Left ventricle myocardium superior (tissue), 1 donor: Measurements from ENCODE around the gene KAT2B. TPM values are rescaled to one million over a fixed set of nuclear protein-coding genes. Genes with fewer than 3 reads are reported as not detected.
A peak's percentile ranks its signal among the peaks of the same experiment; 100 is the strongest.

ENCODE experiments used
- ATAC-seq: fragments of 200-7000 bp; cut with Tn5 transposase; one replicate; pipeline ENCODE4 v1.9.1; 2020; ENCODE audit warnings: mild to moderate bottlenecking, moderate library complexity
- DNase-seq: peaks from one replicate; pipeline ENCODE4 v3.0.0-alpha.2; 2020
- intact Hi-C: fragments of 100-400 bp; cut with micrococcal nuclease; formaldehyde crosslinking; loops from one replicate; pipeline ENCODE4 v1.11.0; 2022
- total RNA-seq: library from RNA; stranded (reverse); fragmentation: NEBNext Ultra II Directional; extraction: Animal tissue kit (Norgen Biotek cat#: 25700); gene quantifications from one replicate; pipeline ENCODE4 v1.2.1, GENCODE V29; 2021
- donor health status: DM: no; HTN: yes; CAD: no; lungs with severe emphysema.

The KAT2B gene
- total RNA-seq, 1 donor from 2014 or later = 111 TPM

GRCh38 chr3:20060974-20061685, 20.9 kb downstream of the KAT2B start:
- intact Hi-C loops = no loop called here
- DNase-seq (no peak), ATAC-seq (peak; percentile 38)

GRCh38 chr3:20062996-20063395, 22.8 kb downstream of the KAT2B start:
- ATAC-seq = no peak
- intact Hi-C loops = no loop called here
- DNase-seq = no peak

- no peak for DNase-seq
- intact Hi-C loops = no loop called here
- ATAC-seq = no peak
Observed at GRCh38 chr3:20064387-20064786, 24.1 kb downstream of the KAT2B start.

- no peak for DNase-seq
- peak; percentile 68 for ATAC-seq
- intact Hi-C loops = no loop called here
Observed at GRCh38 chr3:20064796-20065564, 24.7 kb downstream of the KAT2B start.

- DNase-seq (no peak), ATAC-seq (no peak)
- intact Hi-C loops = no loop called here
Observed at GRCh38 chr3:20066079-20066478, 25.8 kb downstream of the KAT2B start.

- DNase-seq (peak; percentile 61), ATAC-seq (peak; percentile 31)
- intact Hi-C loops = no loop called here
Observed at GRCh38 chr3:20066850-20067617, 26.8 kb downstream of the KAT2B start.

- intact Hi-C loops = no loop called here
- no peak for DNase-seq
- ATAC-seq = no peak
Observed at GRCh38 chr3:20068512-20069177, 28.4 kb downstream of the KAT2B start.

GRCh38 chr3:20069178-20069532, 28.9 kb downstream of the KAT2B start:
- intact Hi-C loops = no loop called here
- ATAC-seq (no peak), DNase-seq (no peak)

GRCh38 chr3:20071175-20071574, 30.9 kb downstream of the KAT2B start:
- DNase-seq (no peak), ATAC-seq (peak; percentile 86)
- intact Hi-C loops = no loop called here

GRCh38 chr3:20072422-20072821, 32.2 kb downstream of the KAT2B start:
- intact Hi-C loops = no loop called here
- DNase-seq = no peak
- ATAC-seq = peak; percentile 58

- ATAC-seq (no peak), DNase-seq (no peak)
- intact Hi-C loops = no loop called here
Observed at GRCh38 chr3:20073068-20073467, 32.8 kb downstream of the KAT2B start.

GRCh38 chr3:20073683-20074082, 33.4 kb downstream of the KAT2B start:
- intact Hi-C loops = no loop called here
- no peak for ATAC-seq
- no peak for DNase-seq

- ATAC-seq (no peak), DNase-seq (no peak)
- intact Hi-C loops = no loop called here
Observed at GRCh38 chr3:20074226-20075063, 34.2 kb downstream of the KAT2B start.

GRCh38 chr3:20075197-20075596, 35.0 kb downstream of the KAT2B start:
- DNase-seq (no peak), ATAC-seq (no peak)
- intact Hi-C loops = no loop called here

GRCh38 chr3:20076296-20076997, 36.2 kb downstream of the KAT2B start:
- intact Hi-C loops = no loop called here
- no peak for DNase-seq
- no peak for ATAC-seq

GRCh38 chr3:20077068-20077467, 36.8 kb downstream of the KAT2B start:
- intact Hi-C loops = no loop called here
- DNase-seq = no peak
- ATAC-seq = no peak

- intact Hi-C loops = no loop called here
- ATAC-seq (no peak), DNase-seq (no peak)
Observed at GRCh38 chr3:20078194-20078714, 38.0 kb downstream of the KAT2B start.

GRCh38 chr3:20079621-20080020, 39.4 kb downstream of the KAT2B start:
- ATAC-seq = no peak
- no peak for DNase-seq
- intact Hi-C loops = no loop called here
